Coronary artery (tissue), 2 donors: Measurements from ENCODE around the gene SNED1.

Experiments used
- DNase-seq: peaks from one replicate; pipeline ENCODE4 v3.0.0-alpha.2; 2017; ENCODE audit warnings: low spot score
- H3K27ac ChIP-seq, 2 donors: fragments of 200-600 bp; sonication (generic); one replicate each; pipeline ENCODE4 v1.5.1; 2016 to 2019
- H3K4me3 ChIP-seq: fragments of 200-600 bp; sonication (generic); 2 replicates; pipeline ENCODE4 v1.5.1; 2016; ENCODE audit warnings: mild to moderate bottlenecking, moderate library complexity
- CTCF ChIP-seq: fragments of 200-600 bp; sonication (generic); IDR thresholded peaks from one replicate; pipeline ENCODE4 v1.5.1; 2019; ENCODE audit warnings: antibody characterized with exemption

Gene SNED1

GRCh38 chr2:240990726-240991377 lies 7.6 kb upstream of the SNED1 start:
- no peak for TF ChIP-seq CTCF
- Histone ChIP-seq H3K27ac (peak overlapping the region; percentile 77 to 90), H3K4me3 (no peak overlapping the region)
- DNase-seq, result no peak

GRCh38 chr2:240991378-240992263 lies 6.8 kb upstream of the SNED1 start:
- H3K27ac ChIP-seq, result peak overlapping the region; percentile 77 to 90
- TF ChIP-seq CTCF, result no peak
- H3K4me3 ChIP-seq, result peak overlapping the region; percentile 52
- DNase-seq, result peak; percentile 97

- no peak for DNase-seq
- TF ChIP-seq CTCF, result no peak
- Histone ChIP-seq H3K4me3 (no peak overlapping the region), H3K27ac (peak overlapping the region; percentile 77 to 90)
Observed at GRCh38 chr2:240992572-240993291, 5.7 kb upstream of the SNED1 start.

GRCh38 chr2:240993446-240994170 lies 4.8 kb upstream of the SNED1 start:
- Histone ChIP-seq H3K27ac (peak overlapping the region in 1 of 2 donors; percentile 71), H3K4me3 (no peak overlapping the region)
- TF ChIP-seq CTCF, result no peak
- DNase-seq, result no peak

GRCh38 chr2:240994171-240994896 lies 4.1 kb upstream of the SNED1 start:
- H3K27ac ChIP-seq, result peak overlapping the region in 1 of 2 donors; percentile 71
- no peak for TF ChIP-seq CTCF
- no peak for DNase-seq

More at GRCh38 chr2:240994171-240994896, 4.1 kb upstream of the SNED1 start:
- H3K4me3 ChIP-seq, result no peak overlapping the region
